ENCODE data around the gene NBEAL1. TPM values are rescaled to one million over a fixed set of nuclear protein-coding genes. Genes with fewer than 3 reads are reported as not detected.
"Not testable (repeated sequence)": the region's sequence is repeated elsewhere in the genome, so short reads cannot be mapped to it uniquely, and the experiment has no call there.

The NBEAL1 gene
- total RNA-seq, 4 donors from 2014 or later = 20.8 to 53.1 (median 34.0) TPM

GRCh38 chr2:203104273-203104672 is 89.6 kb downstream of the NBEAL1 start:
- TF ChIP-seq POLR2AphosphoS5 (IDR thresholded peaks at IDR 0.05) (no peak), EP300 (IDR thresholded peaks at IDR 0.05) (no peak)
- Histone ChIP-seq H3K4me3 (no peak overlapping the region), H3K4me1 (no peaks in the 10 kb centered on the region), H3K27me3 (no peaks in the 10 kb centered on the region), H3K27ac (no peak overlapping the region), H3K9me3 (peaks cover 0 to 21% (median 0%) of the 10 kb centered on the region in 3 donors), H3K36me3 (peaks cover 0 to 94% of the 10 kb centered on the region in 2 donors)
- no peak for ATAC-seq

- Histone ChIP-seq H3K4me1 (no peaks in the 10 kb centered on the region), H3K4me3 (no peak overlapping the region), H3K27me3 (no peaks in the 10 kb centered on the region), H3K27ac (no peak overlapping the region), H3K9me3 (peaks cover 0 to 21% (median 0%) of the 10 kb centered on the region in 3 donors), H3K36me3 (peaks cover 0 to 93% of the 10 kb centered on the region in 2 donors)
- ATAC-seq = no peak
- TF ChIP-seq CTCF (IDR thresholded peaks at IDR 0.05) (no peak), POLR2A (IDR thresholded peaks at IDR 0.05) (no peak), EP300 (IDR thresholded peaks at IDR 0.05) (no peak), POLR2AphosphoS5 (IDR thresholded peaks at IDR 0.05) (no peak)
Observed at GRCh38 chr2:203105996-203106395, 91.3 kb downstream of the NBEAL1 start.

- peaks cover 0 to 92% of the 10 kb centered on the region in 2 donors for H3K36me3 ChIP-seq
- not testable (repeated sequence) for H3K9me3 ChIP-seq, H3K27ac ChIP-seq, H3K4me3 ChIP-seq, H3K4me1 ChIP-seq, H3K27me3 ChIP-seq, ATAC-seq
- 50 to 73% methylated on average over 2 to 4 of the region's 4 CpGs for WGBS, 2 donors (ENCODE audit: low coverage in 1 of 2)
Observed at GRCh38 chr2:203110496-203110895, 95.8 kb downstream of the NBEAL1 start.

GRCh38 chr2:203112342-203112741 is 97.7 kb downstream of the NBEAL1 start:
- Histone ChIP-seq H3K27ac (no peak overlapping the region), H3K4me3 (no peak overlapping the region), H3K9me3 (no peaks in the 10 kb centered on the region), H3K4me1 (no peaks in the 10 kb centered on the region), H3K36me3 (peaks cover 0 to 97% of the 10 kb centered on the region in 2 donors), H3K27me3 (no peaks in the 10 kb centered on the region)
- 96 to 100% methylated on average over 2 of the region's 2 CpGs for WGBS, 2 donors (ENCODE audit: low coverage in 1 of 2)
- no peak for ATAC-seq
- no peak for TF ChIP-seq POLR2AphosphoS5 (IDR thresholded peaks at IDR 0.05)
- TF ChIP-seq CTCF (IDR thresholded peaks at IDR 0.05) = no peak
- no peak for TF ChIP-seq POLR2A (IDR thresholded peaks at IDR 0.05)
- TF ChIP-seq EP300 (IDR thresholded peaks at IDR 0.05) = no peak

GRCh38 chr2:203115201-203115700 is 100.6 kb downstream of the NBEAL1 start:
- WGBS, 2 donors (ENCODE audit: low coverage in 1 of 2) = 92 to 96% methylated on average over 7 of the region's 7 CpGs

GRCh38 chr2:203122317-203122986 is 107.8 kb downstream of the NBEAL1 start:
- Histone ChIP-seq H3K27ac (no peak overlapping the region), H3K9me3 (no peaks in the 10 kb centered on the region), H3K36me3 (peaks cover 0 to 40% of the 10 kb centered on the region in 2 donors), H3K4me3 (no peak overlapping the region), H3K4me1 (peaks cover 0 to 8% (median 0%) of the 10 kb centered on the region in 3 donors), H3K27me3 (no peaks in the 10 kb centered on the region)
- TF ChIP-seq CTCF (IDR thresholded peaks at IDR 0.05) (no peak), EP300 (IDR thresholded peaks at IDR 0.05) (no peak), POLR2A (IDR thresholded peaks at IDR 0.05) (no peak), POLR2AphosphoS5 (IDR thresholded peaks at IDR 0.05) (no peak)
- ATAC-seq = no peak
- 41 to 54% methylated on average over 1 of the region's 1 CpG for WGBS, 2 donors (ENCODE audit: low coverage in 1 of 2)

More at GRCh38 chr2:203115201-203115700, 100.6 kb downstream of the NBEAL1 start:
- peaks cover 0 to 81% of the 10 kb centered on the region in 2 donors for H3K36me3 ChIP-seq
- not testable (repeated sequence) for ATAC-seq, H3K27me3 ChIP-seq, H3K4me1 ChIP-seq, H3K27ac ChIP-seq, H3K9me3 ChIP-seq, H3K4me3 ChIP-seq
